ENCODE measurements around the gene S1PR2. TPM values are rescaled to one million over a fixed set of nuclear protein-coding genes. Genes with fewer than 3 reads are reported as not detected.
A peak's percentile ranks its signal among the peaks of the same experiment; 100 is the strongest.

S1PR2 gene
- 1 to 10 TPM; 3.6 to 9.8 (median 5.3) TPM for total RNA-seq

GRCh38 chr19:10230861-10231611, at the start of gene S1PR2:
TSS of gene S1PR2 (minus strand) at chr19:10231331. CDS start at chr19:10224905, 6,426 bp downstream.
- H3K4me3 ChIP-seq (replicated peaks in 1 of 3): peak within 1 kb of the TSS; percentile 40 to 87 (median 47)
- intact Hi-C loops (cut with DNase I): no loop called here
- WGBS, 2 donors: 0 to 1% methylated on average over 4 to 28 of the region's 73 CpGs
- no peaks in the 10 kb centered on the region for H3K9me3 ChIP-seq
- H3K27ac ChIP-seq: peak within 1 kb of the TSS; percentile 59 to 82 (median 76)
- H3K27me3 ChIP-seq: no peaks in the 10 kb centered on the region
- no peaks in the 10 kb centered on the region for H3K36me3 ChIP-seq
- H3K4me1 ChIP-seq: peaks cover 12 to 19% of the 10 kb centered on the region in 2 donors
- no peak for TF ChIP-seq CTCF (IDR thresholded peaks at IDR 0.05)
- peak in 1 of 2 donors; percentile 5 for TF ChIP-seq POLR2A (IDR thresholded peaks at IDR 0.05)
- peak; percentile 68 to 69 for DNase-seq

GRCh38 chr19:10279737-10280442, 48.8 kb upstream of the S1PR2 start:
- H3K4me1 ChIP-seq: peaks cover 9 to 15% of the 10 kb centered on the region in 2 donors
- H3K27me3 ChIP-seq: no peaks in the 10 kb centered on the region
- no peak overlapping the region for H3K27ac ChIP-seq
- 71 to 76% methylated on average over 5 of the region's 5 CpGs for WGBS, 2 donors
- H3K36me3 ChIP-seq: peaks cover 6% of the 10 kb centered on the region in 2 donors
- no peak overlapping the region for H3K4me3 ChIP-seq (replicated peaks in 1 of 3)
- no peak for DNase-seq
- no peaks in the 10 kb centered on the region for H3K9me3 ChIP-seq
- intact Hi-C loops (cut with DNase I): no loop called here
- no peak for TF ChIP-seq POLR2A (IDR thresholded peaks at IDR 0.05)
- TF ChIP-seq CTCF (IDR thresholded peaks at IDR 0.05): no peak

GRCh38 chr19:10278935-10279334, 47.8 kb upstream of the S1PR2 start:
- Histone ChIP-seq H3K36me3 (no peaks in the 10 kb centered on the region), H3K4me3 (replicated peaks in 1 of 3) (no peak overlapping the region), H3K9me3 (no peaks in the 10 kb centered on the region), H3K4me1 (peaks cover 9 to 22% of the 10 kb centered on the region in 2 donors), H3K27ac (no peak overlapping the region), H3K27me3 (no peaks in the 10 kb centered on the region)
- intact Hi-C loops (cut with DNase I): no loop called here
- TF ChIP-seq CTCF (IDR thresholded peaks at IDR 0.05) (no peak), POLR2A (IDR thresholded peaks at IDR 0.05) (no peak)
- 85 to 88% methylated on average over 1 of the region's 1 CpG for WGBS, 2 donors
- no peak for DNase-seq

- DNase-seq: no peak
- 90% methylated on average over 9 of the region's 9 CpGs for WGBS, 2 donors
- TF ChIP-seq POLR2A (IDR thresholded peaks at IDR 0.05): no peak
- H3K36me3 ChIP-seq: no peaks in the 10 kb centered on the region
- H3K9me3 ChIP-seq: no peaks in the 10 kb centered on the region
- intact Hi-C loops (cut with DNase I): no loop called here
- H3K4me3 ChIP-seq (replicated peaks in 1 of 3): no peak overlapping the region
- H3K27me3 ChIP-seq: no peaks in the 10 kb centered on the region
- peaks cover 4 to 15% of the 10 kb centered on the region in 2 donors for H3K4me1 ChIP-seq
- H3K27ac ChIP-seq: no peak overlapping the region
These were observed 46.9 kb upstream of the S1PR2 start for GRCh38 chr19:10277795-10278589.

GRCh38 chr19:10274589-10274988, 43.5 kb upstream of the S1PR2 start:
- H3K9me3 ChIP-seq: no peaks in the 10 kb centered on the region
- intact Hi-C loops (cut with DNase I): no loop called here
- no peak overlapping the region for H3K4me3 ChIP-seq (replicated peaks in 1 of 3)
- TF ChIP-seq CTCF (IDR thresholded peaks at IDR 0.05) (no peak), POLR2A (IDR thresholded peaks at IDR 0.05) (no peak)
- H3K27me3 ChIP-seq: no peaks in the 10 kb centered on the region
- WGBS, 2 donors: 90 to 96% methylated on average over 10 of the region's 10 CpGs
- H3K36me3 ChIP-seq: no peaks in the 10 kb centered on the region
- DNase-seq: no peak
- H3K4me1 ChIP-seq: peaks cover 13 to 31% of the 10 kb centered on the region in 2 donors
- H3K27ac ChIP-seq: peak overlapping the region in 2 of 3 donors; percentile 46 to 53
